ENCODE results near the gene UNG. TPM values are rescaled to one million over a fixed set of nuclear protein-coding genes. Genes with fewer than 3 reads are reported as not detected.

Gene UNG
- total and polyA plus RNA-seq, 2 of the 4 experiments (the other 2 are of a cell fraction) = 13.3 to 16.0 TPM

GRCh38 chr12:109126784-109127183 lies 29.4 kb downstream of the UNG start:
- ChIA-PET CTCF (interaction anchor here (0.9 kb wide), 1 partner anchor 15 kb away, joined by 4 read pairs; no protein-coding TSS in a partner anchor), POLR2A (ENCODE audit: unreplicated experiment) (interaction anchor here (0.6 kb wide), 1 partner anchor 180 kb away, joined by 6 read pairs; no protein-coding TSS in a partner anchor)
- peaks cover 4% of the 10 kb centered on the region; the same call in 1 of the 2 replicates for H3K4me1 ChIP-seq (ENCODE audit: control insufficient read depth, insufficient read depth, low read length)
- H2BK20ac ChIP-seq (ENCODE audit: low read depth, low read length) = no peak overlapping the region
- H4K5ac ChIP-seq (ENCODE audit: low read depth, low read length) = no peak overlapping the region
- H2BK5ac ChIP-seq (ENCODE audit: low read depth, low read length, poor library complexity, severe bottlenecking) = no peak overlapping the region
- 60% methylated on average over 1 of the region's 3 CpGs; no CpG with 5 or more reads in 1 of the 2 experiments for WGBS, 2 experiments (ENCODE audit: extremely low coverage in 2 of 2, insufficient read length in 1 of 2)
- H3K9ac ChIP-seq (ENCODE audit: low read depth, low read length) = no peak overlapping the region
- dilution Hi-C loops (cut with HindIII; ENCODE audit: low sequenced_read_pairs, unreplicated experiment) = no loop called here
- H2BK15ac ChIP-seq (ENCODE audit: low read depth, low read length) = no peak overlapping the region
- DNase-seq (peak; percentile 18), ATAC-seq (ENCODE audit: low read depth) (peak; percentile 52)
- H3K56ac ChIP-seq (ENCODE audit: extremely low read depth, insufficient read depth, low read length) = no peak overlapping the region
- TF ChIP-seq USF2 (IDR thresholded peaks at IDR 0.05; ENCODE audit: low read depth, low read length) (no peak), RFX5 (IDR thresholded peaks at IDR 0.05; ENCODE audit: low read depth, low read length) (no peak), SMC3 (IDR thresholded peaks at IDR 0.05; ENCODE audit: low read depth, low read length) (no peak), ELK1 (IDR thresholded peaks at IDR 0.05; ENCODE audit: borderline replicate concordance, low read depth, low read length) (no peak), MXI1 (IDR thresholded peaks at IDR 0.05; ENCODE audit: borderline replicate concordance, low read depth, low read length) (no peak), POLR2A (IDR thresholded peaks at IDR 0.05; ENCODE audit: low read depth, low read length) (no peak), RAD21 (IDR thresholded peaks at IDR 0.05; ENCODE audit: low read length) (no peak), NFE2L2 (IDR thresholded peaks at IDR 0.05; ENCODE audit: low read depth, low read length) (no peak), MAFK (IDR thresholded peaks at IDR 0.05; ENCODE audit: low read depth, low read length) (no peak)
- H4K8ac ChIP-seq (ENCODE audit: low read depth in 2 of 2, low read length in 2 of 2) = no peak overlapping the region
- no peak overlapping the region for H3K4me3 ChIP-seq (ENCODE audit: insufficient read depth, low read depth, low read length)
- no peaks in the 10 kb centered on the region for H3K9me3 ChIP-seq (ENCODE audit: control insufficient read depth, insufficient read depth, low read length)
- H3K14ac ChIP-seq (replicated peaks; ENCODE audit: low read depth, low read length) = no peak overlapping the region
- H2AFZ ChIP-seq (replicated peaks; ENCODE audit: low read length, poor library complexity) = no peak overlapping the region
- in situ Hi-C loops (cut with MboI; ENCODE audit: low sequenced_read_pairs) = no loop called here
- no peaks in the 10 kb centered on the region for H3K36me3 ChIP-seq (ENCODE audit: control insufficient read depth, insufficient read depth, low read length)
- H3K27me3 ChIP-seq (ENCODE audit: control insufficient read depth, insufficient read depth, low read length) = peaks cover 6% of the 10 kb centered on the region
- H2AK9ac ChIP-seq (replicated peaks; ENCODE audit: low read depth, low read length, poor library complexity) = no peak overlapping the region
- H3K79me1 ChIP-seq (ENCODE audit: low read depth in 1 of 2, low read length in 2 of 2) = no peaks in the 10 kb centered on the region
- no peak overlapping the region for H4K91ac ChIP-seq (ENCODE audit: insufficient read depth, low read depth, low read length)
- no peak overlapping the region for H3K27ac ChIP-seq (ENCODE audit: insufficient read depth, low read length)
- no peak overlapping the region for H3K4ac ChIP-seq (ENCODE audit: low read depth, low read length)
- H4K20me1 ChIP-seq (ENCODE audit: insufficient read depth, low read length) = no peaks in the 10 kb centered on the region
- no peak overlapping the region for H3K18ac ChIP-seq (ENCODE audit: low read depth, low read length)
- no peak overlapping the region for H3K23ac ChIP-seq (ENCODE audit: low read depth, low read length)
- no peaks in the 10 kb centered on the region for H3K9me1 ChIP-seq (ENCODE audit: insufficient read depth, low read length)
- H2AK5ac ChIP-seq (ENCODE audit: low read depth, low read length) = no peak overlapping the region
- no peak overlapping the region for H2BK120ac ChIP-seq (ENCODE audit: low read depth, low read length)
- no peak overlapping the region for H3K4me2 ChIP-seq (ENCODE audit: low read depth, low read length)
- no TSS peak for BruUV-seq (replicated peaks)
- intact Hi-C loops (cut with micrococcal nuclease) = no loop called here
